Measurements from ENCODE around the gene FBN2.

Gene FBN2

GRCh38 chr5:128305341-128305740 lies 232.7 kb downstream of the FBN2 start:
- DNase-seq (ENCODE audit: low spot score), result peak; percentile 47

- peak; percentile 28 for DNase-seq (ENCODE audit: low spot score)
Observed at GRCh38 chr5:128304791-128305190, 233.3 kb downstream of the FBN2 start.

- peak; percentile 83 for DNase-seq (ENCODE audit: low spot score)
Observed at GRCh38 chr5:128304088-128304487, 234.0 kb downstream of the FBN2 start.

GRCh38 chr5:128303593-128303992 lies 234.5 kb downstream of the FBN2 start:
- no peak for DNase-seq (ENCODE audit: low spot score)

- no peak for DNase-seq (ENCODE audit: low spot score)
Observed at GRCh38 chr5:128300181-128300580, 237.9 kb downstream of the FBN2 start.

GRCh38 chr5:128290152-128290858 lies 247.7 kb downstream of the FBN2 start:
- peak; percentile 75 for DNase-seq (ENCODE audit: low spot score)

GRCh38 chr5:128287740-128288139 lies 250.3 kb downstream of the FBN2 start:
- DNase-seq (ENCODE audit: low spot score), result peak; percentile 9

GRCh38 chr5:128284236-128284635 lies 253.8 kb downstream of the FBN2 start:
- peak; percentile 78 for DNase-seq (ENCODE audit: low spot score)

- no peak for DNase-seq (ENCODE audit: low spot score)
Observed at GRCh38 chr5:128279345-128279744, 258.7 kb downstream of the FBN2 start.

- DNase-seq (ENCODE audit: low spot score), result peak; percentile 14
Observed at GRCh38 chr5:128276537-128277216, 261.4 kb downstream of the FBN2 start.

GRCh38 chr5:128274441-128274840 lies 263.6 kb downstream of the FBN2 start:
- no peak for DNase-seq (ENCODE audit: low spot score)

GRCh38 chr5:128273736-128274135 lies 264.3 kb downstream of the FBN2 start:
- DNase-seq (ENCODE audit: low spot score), result no peak

- peak; percentile 81 for DNase-seq (ENCODE audit: low spot score)
Observed at GRCh38 chr5:128271859-128272464, 266.1 kb downstream of the FBN2 start.

GRCh38 chr5:128271071-128271470 lies 267.0 kb downstream of the FBN2 start:
- no peak for DNase-seq (ENCODE audit: low spot score)

GRCh38 chr5:128264564-128265360 lies 273.3 kb downstream of the FBN2 start:
- DNase-seq (ENCODE audit: low spot score), result no peak

GRCh38 chr5:128263357-128263756 lies 274.7 kb downstream of the FBN2 start:
- DNase-seq (ENCODE audit: low spot score), result no peak

GRCh38 chr5:128262911-128263310 lies 275.1 kb downstream of the FBN2 start:
- DNase-seq (ENCODE audit: low spot score), result no peak

- DNase-seq (ENCODE audit: low spot score), result no peak
Observed at GRCh38 chr5:128259607-128260021, 278.4 kb downstream of the FBN2 start.

- DNase-seq (ENCODE audit: low spot score), result no peak
Observed at GRCh38 chr5:128258372-128258771, 279.7 kb downstream of the FBN2 start.

GRCh38 chr5:128257076-128257475 lies 281.0 kb downstream of the FBN2 start:
- DNase-seq (ENCODE audit: low spot score), result no peak

GRCh38 chr5:128254789-128255188 lies 283.3 kb downstream of the FBN2 start:
- no peak for DNase-seq (ENCODE audit: low spot score)

- DNase-seq (ENCODE audit: low spot score), result no peak
Observed at GRCh38 chr5:128253880-128254279, 284.2 kb downstream of the FBN2 start.
